Measurements from ENCODE around the gene MIPOL1. TPM values are rescaled to one million over a fixed set of nuclear protein-coding genes. Genes with fewer than 3 reads are reported as not detected.

The MIPOL1 gene
- total and polyA plus RNA-seq, 2 of the 13 experiments (the other 11 are each of a cell fraction or from before 2014, with no cell fraction given), result 8.6 to 34.2 TPM

DNA sequence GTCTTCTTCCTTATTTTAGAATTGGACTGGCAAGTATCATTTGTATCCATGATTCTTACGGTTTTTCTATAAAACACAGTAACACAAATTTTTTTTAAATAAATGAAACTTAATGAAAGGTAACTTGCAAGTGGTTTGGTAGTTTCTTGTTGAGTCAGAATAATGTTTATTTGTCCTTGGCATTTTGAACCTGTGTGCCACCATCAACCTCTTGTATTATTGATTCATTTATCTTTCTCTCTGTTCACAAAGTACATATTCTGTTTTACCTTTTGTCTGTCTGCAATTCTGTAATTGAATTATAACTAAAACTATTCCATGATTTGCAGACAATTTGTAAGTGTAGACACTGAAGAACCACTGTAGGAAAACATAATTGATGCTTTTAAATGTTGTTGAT, 54.7 kb downstream of the MIPOL1 start (continued):
- no peak for TF ChIP-seq ZNF274 (CRISPR knock-in tag; IDR thresholded peaks at IDR 0.05)
- TF ChIP-seq HOXA3 (CRISPR knock-in tag; IDR thresholded peaks at IDR 0.05), result no peak
- TF ChIP-seq, protein P1, sequence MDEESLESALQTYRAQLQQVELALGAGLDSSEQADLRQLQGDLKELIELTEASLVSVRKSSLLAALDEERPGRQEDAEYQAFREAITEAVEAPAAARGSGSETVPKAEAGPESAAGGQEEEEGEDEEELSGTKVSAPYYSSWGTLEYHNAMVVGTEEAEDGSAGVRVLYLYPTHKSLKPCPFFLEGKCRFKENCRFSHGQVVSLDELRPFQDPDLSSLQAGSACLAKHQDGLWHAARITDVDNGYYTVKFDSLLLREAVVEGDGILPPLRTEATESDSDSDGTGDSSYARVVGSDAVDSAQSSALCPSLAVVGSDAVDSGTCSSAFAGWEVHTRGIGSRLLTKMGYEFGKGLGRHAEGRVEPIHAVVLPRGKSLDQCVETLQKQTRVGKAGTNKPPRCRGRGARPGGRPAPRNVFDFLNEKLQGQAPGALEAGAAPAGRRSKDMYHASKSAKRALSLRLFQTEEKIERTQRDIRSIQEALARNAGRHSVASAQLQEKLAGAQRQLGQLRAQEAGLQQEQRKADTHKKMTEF (CRISPR knock-in tag; IDR thresholded peaks at IDR 0.05), result 0 out of 2 replicates have a peak, but pooled peaks have one; percentile 15
- peak; percentile 71; the same call in 1 of the 2 replicates for TF ChIP-seq FOXJ3 (CRISPR knock-in tag; IDR thresholded peaks at IDR 0.05; ENCODE audit: borderline replicate concordance)
- peak; percentile 56 for TF ChIP-seq HNF4A (CRISPR knock-in tag; IDR thresholded peaks at IDR 0.05)
- TF ChIP-seq, protein P2, sequence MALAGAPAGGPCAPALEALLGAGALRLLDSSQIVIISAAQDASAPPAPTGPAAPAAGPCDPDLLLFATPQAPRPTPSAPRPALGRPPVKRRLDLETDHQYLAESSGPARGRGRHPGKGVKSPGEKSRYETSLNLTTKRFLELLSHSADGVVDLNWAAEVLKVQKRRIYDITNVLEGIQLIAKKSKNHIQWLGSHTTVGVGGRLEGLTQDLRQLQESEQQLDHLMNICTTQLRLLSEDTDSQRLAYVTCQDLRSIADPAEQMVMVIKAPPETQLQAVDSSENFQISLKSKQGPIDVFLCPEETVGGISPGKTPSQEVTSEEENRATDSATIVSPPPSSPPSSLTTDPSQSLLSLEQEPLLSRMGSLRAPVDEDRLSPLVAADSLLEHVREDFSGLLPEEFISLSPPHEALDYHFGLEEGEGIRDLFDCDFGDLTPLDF (CRISPR knock-in tag; IDR thresholded peaks at IDR 0.05), result peak; percentile 47; the same call in 1 of the 2 replicates
- 0 out of 2 replicates have a peak, but pooled peaks have one; percentile 2 for TF ChIP-seq STAG1 (CRISPR knock-in tag; IDR thresholded peaks at IDR 0.05)
- peak; percentile 94 for TF ChIP-seq MIXL1 (CRISPR knock-in tag; IDR thresholded peaks at IDR 0.05)
- TF ChIP-seq SMAD3 (CRISPR knock-in tag; IDR thresholded peaks at IDR 0.05), result no peak
- TF ChIP-seq, protein P3, sequence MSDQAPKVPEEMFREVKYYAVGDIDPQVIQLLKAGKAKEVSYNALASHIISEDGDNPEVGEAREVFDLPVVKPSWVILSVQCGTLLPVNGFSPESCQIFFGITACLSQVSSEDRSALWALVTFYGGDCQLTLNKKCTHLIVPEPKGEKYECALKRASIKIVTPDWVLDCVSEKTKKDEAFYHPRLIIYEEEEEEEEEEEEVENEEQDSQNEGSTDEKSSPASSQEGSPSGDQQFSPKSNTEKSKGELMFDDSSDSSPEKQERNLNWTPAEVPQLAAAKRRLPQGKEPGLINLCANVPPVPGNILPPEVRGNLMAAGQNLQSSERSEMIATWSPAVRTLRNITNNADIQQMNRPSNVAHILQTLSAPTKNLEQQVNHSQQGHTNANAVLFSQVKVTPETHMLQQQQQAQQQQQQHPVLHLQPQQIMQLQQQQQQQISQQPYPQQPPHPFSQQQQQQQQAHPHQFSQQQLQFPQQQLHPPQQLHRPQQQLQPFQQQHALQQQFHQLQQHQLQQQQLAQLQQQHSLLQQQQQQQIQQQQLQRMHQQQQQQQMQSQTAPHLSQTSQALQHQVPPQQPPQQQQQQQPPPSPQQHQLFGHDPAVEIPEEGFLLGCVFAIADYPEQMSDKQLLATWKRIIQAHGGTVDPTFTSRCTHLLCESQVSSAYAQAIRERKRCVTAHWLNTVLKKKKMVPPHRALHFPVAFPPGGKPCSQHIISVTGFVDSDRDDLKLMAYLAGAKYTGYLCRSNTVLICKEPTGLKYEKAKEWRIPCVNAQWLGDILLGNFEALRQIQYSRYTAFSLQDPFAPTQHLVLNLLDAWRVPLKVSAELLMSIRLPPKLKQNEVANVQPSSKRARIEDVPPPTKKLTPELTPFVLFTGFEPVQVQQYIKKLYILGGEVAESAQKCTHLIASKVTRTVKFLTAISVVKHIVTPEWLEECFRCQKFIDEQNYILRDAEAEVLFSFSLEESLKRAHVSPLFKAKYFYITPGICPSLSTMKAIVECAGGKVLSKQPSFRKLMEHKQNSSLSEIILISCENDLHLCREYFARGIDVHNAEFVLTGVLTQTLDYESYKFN (CRISPR knock-in tag; conservative IDR thresholded peaks at IDR 0.05), result peak; percentile 73
- no peak for TF ChIP-seq SOX13 (IDR thresholded peaks at IDR 0.05)
- TF ChIP-seq SOX13 (CRISPR knock-in tag; conservative IDR thresholded peaks at IDR 0.05 in 1 of 2, IDR thresholded peaks at IDR 0.05 in 1 of 2), result peak in 1 of 2 experiments; percentile 61; a peak in 2 of 4 replicates
- TF ChIP-seq SOX5 (CRISPR knock-in tag; IDR thresholded peaks at IDR 0.05; ENCODE audit: borderline replicate concordance), result peak; percentile 37; the same call in 1 of the 2 replicates
- no peak; the same call in 1 of the 2 replicates for TF ChIP-seq ZMYM4 (CRISPR knock-in tag; IDR thresholded peaks at IDR 0.05)
- TF ChIP-seq, protein P4, sequence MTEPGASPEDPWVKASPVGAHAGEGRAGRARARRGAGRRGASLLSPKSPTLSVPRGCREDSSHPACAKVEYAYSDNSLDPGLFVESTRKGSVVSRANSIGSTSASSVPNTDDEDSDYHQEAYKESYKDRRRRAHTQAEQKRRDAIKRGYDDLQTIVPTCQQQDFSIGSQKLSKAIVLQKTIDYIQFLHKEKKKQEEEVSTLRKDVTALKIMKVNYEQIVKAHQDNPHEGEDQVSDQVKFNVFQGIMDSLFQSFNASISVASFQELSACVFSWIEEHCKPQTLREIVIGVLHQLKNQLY (CRISPR knock-in tag; IDR thresholded peaks at IDR 0.05), result no peak
- 0 out of 2 replicates have a peak, but pooled peaks have one; percentile 50 for TF ChIP-seq ISL2 (CRISPR knock-in tag; IDR thresholded peaks at IDR 0.05)
- TF ChIP-seq CCAR2 (optimal IDR thresholded peaks at IDR 0.05; ENCODE audit: low read depth, low read length), result no peak
- 0 out of 2 replicates have a peak, but pooled peaks have one; percentile 45 for TF ChIP-seq POGZ (CRISPR knock-in tag; IDR thresholded peaks at IDR 0.05)
- TF ChIP-seq, protein P5, sequence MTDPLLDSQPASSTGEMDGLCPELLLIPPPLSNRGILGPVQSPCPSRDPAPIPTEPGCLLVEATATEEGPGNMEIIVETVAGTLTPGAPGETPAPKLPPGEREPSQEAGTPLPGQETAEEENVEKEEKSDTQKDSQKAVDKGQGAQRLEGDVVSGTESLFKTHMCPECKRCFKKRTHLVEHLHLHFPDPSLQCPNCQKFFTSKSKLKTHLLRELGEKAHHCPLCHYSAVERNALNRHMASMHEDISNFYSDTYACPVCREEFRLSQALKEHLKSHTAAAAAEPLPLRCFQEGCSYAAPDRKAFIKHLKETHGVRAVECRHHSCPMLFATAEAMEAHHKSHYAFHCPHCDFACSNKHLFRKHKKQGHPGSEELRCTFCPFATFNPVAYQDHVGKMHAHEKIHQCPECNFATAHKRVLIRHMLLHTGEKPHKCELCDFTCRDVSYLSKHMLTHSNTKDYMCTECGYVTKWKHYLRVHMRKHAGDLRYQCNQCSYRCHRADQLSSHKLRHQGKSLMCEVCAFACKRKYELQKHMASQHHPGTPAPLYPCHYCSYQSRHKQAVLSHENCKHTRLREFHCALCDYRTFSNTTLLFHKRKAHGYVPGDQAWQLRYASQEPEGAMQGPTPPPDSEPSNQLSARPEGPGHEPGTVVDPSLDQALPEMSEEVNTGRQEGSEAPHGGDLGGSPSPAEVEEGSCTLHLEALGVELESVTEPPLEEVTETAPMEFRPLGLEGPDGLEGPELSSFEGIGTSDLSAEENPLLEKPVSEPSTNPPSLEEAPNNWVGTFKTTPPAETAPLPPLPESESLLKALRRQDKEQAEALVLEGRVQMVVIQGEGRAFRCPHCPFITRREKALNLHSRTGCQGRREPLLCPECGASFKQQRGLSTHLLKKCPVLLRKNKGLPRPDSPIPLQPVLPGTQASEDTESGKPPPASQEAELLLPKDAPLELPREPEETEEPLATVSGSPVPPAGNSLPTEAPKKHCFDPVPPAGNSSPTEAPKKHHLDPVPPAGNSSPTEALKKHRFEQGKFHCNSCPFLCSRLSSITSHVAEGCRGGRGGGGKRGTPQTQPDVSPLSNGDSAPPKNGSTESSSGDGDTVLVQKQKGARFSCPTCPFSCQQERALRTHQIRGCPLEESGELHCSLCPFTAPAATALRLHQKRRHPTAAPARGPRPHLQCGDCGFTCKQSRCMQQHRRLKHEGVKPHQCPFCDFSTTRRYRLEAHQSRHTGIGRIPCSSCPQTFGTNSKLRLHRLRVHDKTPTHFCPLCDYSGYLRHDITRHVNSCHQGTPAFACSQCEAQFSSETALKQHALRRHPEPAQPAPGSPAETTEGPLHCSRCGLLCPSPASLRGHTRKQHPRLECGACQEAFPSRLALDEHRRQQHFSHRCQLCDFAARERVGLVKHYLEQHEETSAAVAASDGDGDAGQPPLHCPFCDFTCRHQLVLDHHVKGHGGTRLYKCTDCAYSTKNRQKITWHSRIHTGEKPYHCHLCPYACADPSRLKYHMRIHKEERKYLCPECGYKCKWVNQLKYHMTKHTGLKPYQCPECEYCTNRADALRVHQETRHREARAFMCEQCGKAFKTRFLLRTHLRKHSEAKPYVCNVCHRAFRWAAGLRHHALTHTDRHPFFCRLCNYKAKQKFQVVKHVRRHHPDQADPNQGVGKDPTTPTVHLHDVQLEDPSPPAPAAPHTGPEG (CRISPR knock-in tag; IDR thresholded peaks at IDR 0.05), result no peak
